Iris pigment epithelial cell (primary cell): ENCODE results near the gene YWHAH.
"Not testable (repeated sequence)": the region's sequence is repeated elsewhere in the genome, so short reads cannot be mapped to it uniquely, and the experiment has no call there.

Experiments used
- DNase-seq: peaks from one replicate; pipeline ENCODE4 v3.0.0-alpha.2; 2011; ENCODE audit warnings: low read depth

YWHAH gene

DNA sequence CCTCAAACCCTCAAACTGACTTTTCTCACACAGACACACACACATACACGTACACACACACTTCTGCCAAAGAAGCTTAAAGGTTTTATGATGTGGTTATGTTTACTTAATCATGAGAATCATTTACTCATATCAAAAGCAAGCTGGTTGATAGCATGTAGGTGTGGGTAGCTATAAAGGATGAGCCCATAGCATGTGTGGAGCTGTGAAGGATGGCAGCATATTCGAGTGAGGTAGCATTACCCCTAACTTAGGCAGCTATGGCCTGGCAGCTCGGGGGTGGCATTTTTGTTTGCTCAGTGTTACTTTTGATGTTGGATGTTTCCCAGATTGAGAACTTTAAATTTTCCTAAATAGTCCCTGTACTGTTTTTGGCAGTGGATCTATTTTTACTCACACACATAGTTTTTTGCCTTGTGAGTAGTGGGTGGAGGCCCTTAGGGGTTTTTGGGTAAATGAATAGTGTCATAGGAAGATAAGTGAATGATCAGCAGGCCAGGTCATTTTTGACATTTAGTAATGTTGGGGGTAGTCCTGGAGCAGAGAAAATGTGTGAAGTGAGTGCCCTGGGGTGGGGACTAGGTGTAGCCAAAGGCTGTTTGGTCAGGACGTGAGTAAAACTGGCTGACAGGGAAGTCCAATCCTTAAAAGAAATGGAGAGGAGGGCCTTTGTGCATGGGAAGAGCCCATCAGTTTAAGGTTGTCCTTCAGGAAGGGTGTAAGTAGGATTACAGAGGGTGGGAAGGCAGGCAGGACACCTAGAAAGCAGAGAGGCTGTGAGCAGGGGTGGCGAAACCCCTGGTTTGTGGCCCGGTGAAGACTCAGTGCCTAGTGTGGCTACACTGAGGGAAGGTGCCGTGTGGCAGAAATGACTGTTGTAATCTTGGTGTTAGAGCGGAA lies 7.1 kb downstream of the YWHAH start:
- DNase-seq: no peak

DNA sequence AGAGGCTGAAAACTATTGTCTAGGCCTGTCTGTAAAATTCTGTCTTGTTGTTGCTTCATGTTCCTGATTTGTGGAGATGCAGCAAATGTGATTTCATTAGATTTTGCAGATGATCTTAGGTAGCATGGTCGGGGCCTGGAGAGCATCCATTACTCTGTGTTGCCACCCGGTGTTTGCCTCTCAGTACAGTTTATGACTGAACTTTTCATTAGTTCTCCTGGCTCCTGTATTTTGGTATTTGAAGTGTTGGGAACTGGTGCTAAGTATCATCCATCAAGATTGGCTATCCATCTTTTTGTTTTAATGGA lies 7.7 kb downstream of the YWHAH start:
- DNase-seq: peak; percentile 24

GRCh38 chr22:31952472-31952871 lies 8.1 kb downstream of the YWHAH start:
- peak; percentile 96 for DNase-seq

DNA sequence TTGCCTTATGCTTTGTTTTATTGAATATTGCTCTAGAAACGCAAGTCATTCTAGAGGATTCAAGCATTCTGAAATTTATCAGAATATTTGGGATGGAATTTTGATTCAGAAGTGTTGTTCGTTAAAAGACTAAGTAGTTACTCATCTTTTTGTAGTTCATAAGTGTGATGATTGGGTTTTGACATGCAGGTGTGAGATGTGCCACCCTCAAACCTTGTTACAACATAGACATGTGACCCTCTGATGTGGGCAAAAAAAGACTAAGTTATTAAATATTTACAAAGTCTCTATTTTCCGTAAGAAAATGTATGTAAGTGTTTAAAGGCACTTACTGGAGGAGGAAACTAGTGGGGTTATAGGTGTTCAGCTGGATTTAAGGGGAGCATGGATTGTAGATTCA lies 8.9 kb downstream of the YWHAH start:
- no peak for DNase-seq

GRCh38 chr22:31954535-31955523 lies 10.5 kb downstream of the YWHAH start:
- no peak for DNase-seq

DNA sequence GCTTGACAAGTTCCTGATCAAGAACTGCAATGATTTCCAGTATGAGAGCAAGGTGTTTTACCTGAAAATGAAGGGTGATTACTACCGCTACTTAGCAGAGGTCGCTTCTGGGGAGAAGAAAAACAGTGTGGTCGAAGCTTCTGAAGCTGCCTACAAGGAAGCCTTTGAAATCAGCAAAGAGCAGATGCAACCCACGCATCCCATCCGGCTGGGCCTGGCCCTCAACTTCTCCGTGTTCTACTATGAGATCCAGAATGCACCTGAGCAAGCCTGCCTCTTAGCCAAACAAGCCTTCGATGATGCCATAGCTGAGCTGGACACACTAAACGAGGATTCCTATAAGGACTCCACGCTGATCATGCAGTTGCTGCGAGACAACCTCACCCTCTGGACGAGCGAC lies 12.0 kb downstream of the YWHAH start:
- no peak for DNase-seq

DNA sequence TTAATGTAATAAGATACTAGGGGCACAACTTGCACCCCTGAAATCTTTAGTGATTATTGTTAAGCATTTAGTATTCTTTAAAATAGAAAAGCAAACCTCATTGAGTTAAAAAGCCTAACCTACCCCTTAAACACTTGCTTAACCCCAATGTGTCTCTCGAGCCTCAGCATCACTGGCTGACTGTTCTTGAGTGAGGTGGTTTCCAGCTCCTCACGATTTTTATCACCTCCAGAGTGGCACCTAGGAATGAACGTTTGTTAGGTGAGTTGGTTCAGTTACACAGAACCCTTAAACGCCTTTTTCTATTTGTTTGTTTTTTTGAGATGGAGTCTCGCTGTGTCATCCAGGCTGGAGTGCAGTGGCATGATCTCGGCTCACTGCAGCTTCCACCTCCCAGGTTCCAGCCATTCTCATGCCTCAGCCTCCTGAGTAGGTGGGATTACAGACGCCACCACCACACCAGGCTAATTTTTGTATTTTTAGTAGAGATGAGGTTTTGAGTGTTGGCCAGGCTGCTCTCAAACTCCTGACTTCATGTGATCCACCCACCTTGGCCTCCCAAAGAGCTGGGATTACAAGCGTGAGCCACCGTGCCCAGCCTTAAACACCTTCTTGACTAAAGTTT lies 13.7 kb downstream of the YWHAH start:
- no peak for DNase-seq

- DNase-seq: no peak
Measured at GRCh38 chr22:31958625-31959239, 14.4 kb downstream of the YWHAH start.

- DNase-seq: no peak
Measured at GRCh38 chr22:31960767-31961166, 16.4 kb downstream of the YWHAH start.

DNA sequence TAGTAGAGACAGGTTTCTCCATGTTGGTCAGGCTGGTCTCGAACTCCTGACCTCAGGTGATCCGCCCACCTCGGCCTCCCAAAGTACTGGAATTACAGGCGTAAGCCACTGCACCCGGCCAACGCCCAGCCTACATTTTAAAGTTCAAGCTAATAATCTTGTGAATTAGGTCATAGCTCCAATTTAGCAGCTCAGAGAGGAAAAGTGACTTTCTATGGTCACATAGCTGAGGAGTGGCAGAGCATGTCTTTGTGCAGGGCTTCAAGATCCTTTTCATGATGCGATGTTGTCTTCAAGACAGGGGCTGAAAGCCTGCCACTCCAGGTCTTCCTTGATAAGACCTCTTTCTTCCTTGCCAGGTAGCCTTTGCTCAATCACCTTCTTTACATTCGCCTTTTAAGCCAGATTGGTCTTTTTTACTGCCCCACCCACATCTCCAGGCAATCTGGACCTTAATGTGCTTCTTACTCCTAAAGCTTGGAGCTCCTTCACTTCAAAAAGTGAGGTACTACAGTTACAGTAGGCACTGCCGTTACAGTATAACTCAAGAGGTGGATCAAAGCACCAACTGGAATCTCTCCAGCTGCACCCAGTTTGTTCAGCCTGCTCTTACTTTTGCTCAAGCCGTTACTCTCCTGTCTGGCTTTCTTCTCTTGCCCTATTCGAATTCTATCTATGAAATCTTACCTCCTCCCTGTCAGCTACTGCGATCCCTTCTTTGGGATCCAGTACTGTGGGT lies 18.2 kb downstream of the YWHAH start:
- no peak for DNase-seq

DNA sequence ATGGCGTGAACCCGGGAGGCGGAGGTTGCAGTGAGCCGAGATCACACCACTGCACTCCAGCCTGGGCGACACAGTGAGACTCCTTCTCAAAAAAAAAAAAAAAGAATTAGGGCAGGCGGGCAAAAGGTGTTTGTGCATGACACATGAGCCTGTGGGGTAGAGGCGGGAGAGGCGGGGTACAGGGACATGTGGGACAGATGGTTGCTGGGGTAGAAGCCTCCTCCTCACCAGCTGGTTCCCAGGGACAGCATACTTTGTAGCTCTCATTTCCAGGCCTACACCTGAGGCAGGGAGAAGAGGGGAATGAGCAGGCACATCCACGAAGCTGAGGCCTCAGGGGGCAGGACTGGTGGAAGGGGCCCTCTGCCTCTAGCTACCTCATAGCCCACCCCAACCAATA lies 23.7 kb downstream of the YWHAH start:
- no peak for DNase-seq

- peak; percentile 70 for DNase-seq
Measured at GRCh38 chr22:31969789-31970489, 25.6 kb downstream of the YWHAH start.

- DNase-seq: peak; percentile 49
Measured at GRCh38 chr22:31970490-31971444, 26.4 kb downstream of the YWHAH start.

DNA sequence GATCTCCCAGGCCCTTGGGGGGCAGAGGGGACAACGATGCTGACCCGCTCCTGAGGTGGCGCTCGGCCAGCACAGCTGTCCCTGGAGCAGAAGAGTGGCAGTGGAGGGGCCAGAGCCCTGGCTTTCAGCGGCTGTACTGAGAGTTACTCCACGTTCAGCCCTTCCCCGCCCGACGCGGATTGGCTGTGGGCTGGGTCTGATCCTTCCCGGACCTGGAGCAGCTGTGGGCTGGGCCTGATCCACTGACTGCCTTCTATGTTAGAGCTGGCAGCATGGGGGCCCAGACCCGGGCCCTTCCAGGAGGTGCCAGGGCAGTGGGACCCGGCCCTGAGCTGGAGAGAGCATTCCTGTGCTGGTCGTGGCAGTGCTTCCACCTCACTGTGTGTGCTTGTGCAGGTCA lies 27.8 kb downstream of the YWHAH start:
- no peak for DNase-seq

DNA sequence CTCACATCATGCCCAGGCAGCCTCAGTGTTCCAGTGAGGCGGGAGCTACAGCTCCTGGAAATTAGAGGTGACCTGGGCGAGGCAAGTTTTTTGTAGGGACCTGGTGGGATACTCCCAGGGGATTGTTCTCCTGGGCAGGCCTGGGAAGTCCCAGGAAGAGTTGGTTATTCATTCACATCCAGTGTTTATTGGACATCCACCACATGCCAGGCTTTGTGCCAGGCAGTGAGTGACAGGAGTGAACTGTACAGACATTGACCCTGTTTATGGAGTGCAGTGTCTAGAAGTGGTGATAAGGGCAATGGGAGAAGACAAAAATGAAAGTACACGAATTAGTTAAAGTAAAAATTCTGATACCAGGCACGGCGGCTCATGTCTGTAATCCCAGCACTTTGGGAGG lies 29.4 kb downstream of the YWHAH start:
- DNase-seq: no peak

DNA sequence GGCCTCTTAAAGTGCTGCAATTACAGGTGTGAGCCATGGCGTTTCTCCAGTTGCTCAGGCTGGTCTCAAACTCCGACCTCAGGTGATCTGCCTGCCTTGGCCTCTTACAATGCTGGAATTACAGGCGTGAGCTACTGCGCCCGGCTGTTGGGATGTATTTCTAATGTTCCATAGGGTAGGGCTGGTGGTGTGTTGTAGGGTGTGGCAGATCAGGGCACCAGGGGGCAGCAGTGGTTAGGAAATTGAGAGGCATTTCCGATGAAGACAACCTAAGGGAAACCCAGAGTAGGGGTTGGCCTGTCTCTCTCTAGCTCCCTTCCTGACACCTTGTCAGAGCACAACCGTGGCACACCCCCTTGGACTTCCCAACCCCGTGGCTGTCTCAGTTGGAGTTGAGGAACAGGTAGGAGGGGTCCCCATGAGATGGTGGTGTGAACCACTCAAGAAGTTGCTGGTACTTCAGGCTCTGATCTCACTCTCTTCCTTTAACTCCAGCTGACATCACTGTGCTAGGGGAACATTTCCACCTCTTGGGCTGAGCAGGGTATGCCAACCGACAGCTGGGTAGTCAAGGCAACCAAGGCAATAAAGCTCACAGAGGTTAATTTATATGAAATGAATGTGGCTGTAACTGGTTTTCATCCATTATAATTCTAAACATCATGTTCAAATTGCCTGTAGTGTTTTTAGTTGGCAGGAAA lies 33.0 kb downstream of the YWHAH start:
- peak; percentile 60 for DNase-seq

GRCh38 chr22:31977939-31978338 lies 33.6 kb downstream of the YWHAH start:
- no peak for DNase-seq

DNA sequence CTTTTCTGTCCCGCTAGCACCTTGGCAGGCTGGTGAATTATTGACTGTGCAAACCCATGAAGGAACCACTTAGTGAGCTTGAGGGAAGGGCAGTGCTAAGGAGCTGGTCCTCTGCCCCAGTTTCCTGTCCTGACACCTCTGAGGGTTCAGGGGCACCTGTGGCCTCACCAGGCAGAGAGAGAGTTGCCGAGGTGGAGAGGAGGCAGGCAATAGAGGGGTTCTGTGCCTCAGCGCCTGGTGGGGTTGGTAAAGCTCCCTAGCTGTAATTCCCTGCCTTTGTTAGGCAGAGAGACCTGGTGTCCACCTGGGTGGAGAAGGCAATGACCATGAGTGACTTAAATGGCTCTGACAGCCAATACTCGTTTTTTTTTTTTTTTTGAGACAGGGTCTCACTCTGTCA lies 36.3 kb downstream of the YWHAH start:
- DNase-seq: no peak

DNA sequence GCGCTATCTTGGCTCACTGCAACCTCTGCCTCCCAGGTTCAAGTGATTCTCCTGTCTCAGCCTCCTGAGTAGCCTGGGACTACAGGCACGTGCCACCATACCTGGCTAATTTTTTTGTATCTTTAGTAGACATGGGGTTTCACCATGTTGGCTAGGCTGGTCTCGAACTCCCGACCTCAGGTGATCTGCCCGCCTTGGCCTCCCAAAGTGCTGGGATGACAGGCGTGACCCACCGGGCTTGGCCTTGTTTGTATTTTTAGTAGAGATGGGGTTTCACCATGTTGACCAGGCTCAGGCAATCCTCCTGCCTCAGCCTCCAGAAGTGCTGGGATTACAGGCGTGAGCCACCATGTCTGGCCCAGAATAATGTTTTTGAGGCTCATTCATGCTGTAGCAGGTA lies 37.6 kb downstream of the YWHAH start:
- not testable (repeated sequence) for DNase-seq
